Measurements from ENCODE around the gene ADGRG2. TPM values are rescaled to one million over a fixed set of nuclear protein-coding genes. Genes with fewer than 3 reads are reported as not detected.

Gene ADGRG2
- total and polyA plus RNA-seq, 9 donors: 2.5 to 31.8 (median 9.4) TPM

- no peak for DNase-seq
- Histone ChIP-seq H3K4me1 (ENCODE audit: control insufficient read depth, insufficient read depth, low read length) (no peaks in the 10 kb centered on the region), H3K4me3 (ENCODE audit: low read length) (no peak overlapping the region), H3K36me3 (ENCODE audit: control insufficient read depth, insufficient read depth, low read length) (peaks cover 12% of the 10 kb centered on the region), H3K27ac (ENCODE audit: low read length) (no peak overlapping the region), H3K9me3 (replicated peaks; ENCODE audit: control insufficient read depth, low read depth, low read length) (no peaks in the 10 kb centered on the region), H3K27me3 (ENCODE audit: control insufficient read depth, insufficient read depth, low read length) (peaks cover 14% of the 10 kb centered on the region)
- 81% methylated on average over 3 of the region's 4 CpGs for WGBS (ENCODE audit: insufficient coverage)
Observed at GRCh38 chrX:18946611-18947010, 175.7 kb downstream of the ADGRG2 start.

DNA sequence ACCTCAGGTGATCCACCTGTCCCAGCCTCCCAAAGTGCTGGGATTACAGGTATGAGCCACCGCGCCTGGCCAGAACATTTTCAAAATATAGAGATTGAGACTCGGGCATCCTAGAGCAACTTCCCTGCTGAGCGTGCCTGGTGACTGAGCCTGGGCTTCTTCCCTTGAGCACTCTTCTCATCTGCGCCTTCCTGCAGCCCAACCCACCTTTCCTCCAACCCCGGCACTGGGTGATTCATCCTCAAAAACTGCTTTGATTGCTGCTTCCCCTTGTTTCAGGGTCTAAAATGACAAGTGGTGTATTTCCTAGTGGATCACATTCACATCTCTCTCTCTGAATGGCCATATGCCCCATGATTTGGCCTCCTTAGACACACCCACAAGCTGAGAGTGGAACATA, 176.1 kb downstream of the ADGRG2 start:
- Histone ChIP-seq H3K4me3 (ENCODE audit: low read length) (no peak overlapping the region), H3K36me3 (ENCODE audit: control insufficient read depth, insufficient read depth, low read length) (peaks cover 15% of the 10 kb centered on the region), H3K27ac (ENCODE audit: low read length) (no peak overlapping the region), H3K9me3 (replicated peaks; ENCODE audit: control insufficient read depth, low read depth, low read length) (no peaks in the 10 kb centered on the region), H3K27me3 (ENCODE audit: control insufficient read depth, insufficient read depth, low read length) (peaks cover 14% of the 10 kb centered on the region), H3K4me1 (ENCODE audit: control insufficient read depth, insufficient read depth, low read length) (no peaks in the 10 kb centered on the region)
- 89% methylated on average over 4 of the region's 6 CpGs for WGBS (ENCODE audit: insufficient coverage)
- DNase-seq: no peak

DNA sequence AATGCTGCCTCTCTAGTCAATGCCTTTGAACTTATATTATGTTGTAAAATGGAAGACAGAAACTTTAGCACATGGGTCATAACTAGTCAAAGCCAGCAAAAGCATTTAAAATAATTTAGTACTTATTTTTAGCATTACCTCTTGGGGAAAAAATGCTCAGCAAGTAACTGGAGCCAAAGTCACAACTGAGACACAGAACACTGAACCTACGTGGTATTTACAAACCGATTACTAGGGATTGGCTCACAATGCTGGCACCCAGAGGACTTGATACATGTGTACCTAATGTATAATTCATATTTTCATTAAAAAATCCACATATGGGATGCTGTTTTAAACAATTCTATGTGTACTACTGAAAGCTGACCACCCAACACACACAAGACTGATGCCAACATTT, 176.8 kb downstream of the ADGRG2 start:
- peak; percentile 66 for DNase-seq
- peaks cover 15% of the 10 kb centered on the region for H3K27me3 ChIP-seq (ENCODE audit: control insufficient read depth, insufficient read depth, low read length)

DNA sequence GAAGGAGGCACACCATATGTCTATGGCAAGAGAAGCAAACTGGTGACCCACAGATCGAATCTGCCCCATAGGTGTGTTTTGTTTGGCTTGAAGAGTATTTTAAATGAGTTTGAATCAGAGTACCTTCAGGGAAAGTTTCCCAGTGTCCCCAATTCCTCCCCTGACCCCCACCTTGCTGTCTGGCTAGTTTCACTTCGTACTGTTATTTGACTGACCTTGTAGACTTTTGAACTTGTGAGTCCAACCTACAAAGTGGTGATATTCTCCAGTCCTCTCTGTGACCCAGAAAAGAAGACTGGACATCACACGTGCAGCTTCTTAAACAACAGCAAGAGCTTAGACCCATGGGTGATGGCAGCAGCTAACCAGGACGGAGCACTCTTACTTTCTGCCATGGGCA, 177.8 kb downstream of the ADGRG2 start:
- H3K9me3 ChIP-seq (replicated peaks; ENCODE audit: control insufficient read depth, low read depth, low read length): no peaks in the 10 kb centered on the region
- H3K4me3 ChIP-seq (ENCODE audit: low read length): no peak overlapping the region
- peaks cover 14% of the 10 kb centered on the region for H3K36me3 ChIP-seq (ENCODE audit: control insufficient read depth, insufficient read depth, low read length)
- H3K27ac ChIP-seq (ENCODE audit: low read length): no peak overlapping the region
- H3K27me3 ChIP-seq (ENCODE audit: control insufficient read depth, insufficient read depth, low read length): peaks cover 11% of the 10 kb centered on the region
- H3K4me1 ChIP-seq (ENCODE audit: control insufficient read depth, insufficient read depth, low read length): no peaks in the 10 kb centered on the region
- DNase-seq: no peak
- WGBS (ENCODE audit: insufficient coverage): 80% methylated on average over 1 of the region's 4 CpGs

More for the DNA sequence above, 176.8 kb downstream of the ADGRG2 start:
- no peaks in the 10 kb centered on the region for H3K4me1 ChIP-seq (ENCODE audit: control insufficient read depth, insufficient read depth, low read length)
- peaks cover 14% of the 10 kb centered on the region for H3K36me3 ChIP-seq (ENCODE audit: control insufficient read depth, insufficient read depth, low read length)
- no peaks in the 10 kb centered on the region for H3K9me3 ChIP-seq (replicated peaks; ENCODE audit: control insufficient read depth, low read depth, low read length)
- no CpG with 5 or more reads among the region's 2 CpGs for WGBS (ENCODE audit: insufficient coverage)
- no peak overlapping the region for H3K4me3 ChIP-seq (ENCODE audit: low read length)
- H3K27ac ChIP-seq (ENCODE audit: low read length): no peak overlapping the region

DNA sequence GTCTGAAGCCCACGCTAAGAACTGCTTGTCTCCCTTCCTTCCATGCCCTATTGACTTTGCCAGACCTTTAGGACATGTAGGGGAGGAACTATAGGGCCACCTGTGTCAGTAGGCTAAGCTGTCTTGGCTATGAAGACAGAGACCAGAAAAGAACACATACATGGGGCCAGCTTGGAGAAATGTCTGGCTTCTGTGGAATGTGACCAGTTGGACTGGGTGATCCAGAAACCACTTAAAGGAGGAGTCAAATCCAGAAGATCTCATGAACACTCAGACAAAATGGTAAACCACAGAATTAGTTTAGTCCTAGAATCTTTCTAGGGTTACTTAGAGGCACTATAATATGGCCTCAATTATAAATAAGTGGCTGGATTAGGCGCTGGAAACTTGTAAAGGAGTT, 180.4 kb downstream of the ADGRG2 start:
- DNase-seq: no peak
- peaks cover 14% of the 10 kb centered on the region for H3K27me3 ChIP-seq (ENCODE audit: control insufficient read depth, insufficient read depth, low read length)
- H3K4me3 ChIP-seq (ENCODE audit: low read length): no peak overlapping the region
- H3K27ac ChIP-seq (ENCODE audit: low read length): no peak overlapping the region
- WGBS (ENCODE audit: insufficient coverage): no CpG with 5 or more reads among the region's 2 CpGs
- no peaks in the 10 kb centered on the region for H3K9me3 ChIP-seq (replicated peaks; ENCODE audit: control insufficient read depth, low read depth, low read length)
- no peaks in the 10 kb centered on the region for H3K4me1 ChIP-seq (ENCODE audit: control insufficient read depth, insufficient read depth, low read length)
- H3K36me3 ChIP-seq (ENCODE audit: control insufficient read depth, insufficient read depth, low read length): peaks cover 23% of the 10 kb centered on the region

Other genes with a start within 250 kb of the ADGRG2 start
- 15.1 TPM for gene PHKA2, start 138.4 kb downstream of the ADGRG2 start, total RNA-seq
- 10 to 100 TPM; 12.6 to 27.2 (median 20.8) TPM for gene PHKA2, start 138.4 kb downstream of the ADGRG2 start, polyA plus RNA-seq (ENCODE audit: insufficient read depth in 1 of 8, insufficient read length in 8 of 8, low replicate concordance in 1 of 8)
- gene PDHA1, start 221.5 kb upstream of the ADGRG2 start, total RNA-seq: 165 TPM
- 100 to 1,000 TPM; 150 to 190 (median 170) TPM for gene PDHA1, start 221.5 kb upstream of the ADGRG2 start, polyA plus RNA-seq (ENCODE audit: insufficient read depth in 1 of 8, insufficient read length in 8 of 8, low replicate concordance in 1 of 8)